Measurements from ENCODE around the gene COL8A2.

COL8A2 gene

DNA sequence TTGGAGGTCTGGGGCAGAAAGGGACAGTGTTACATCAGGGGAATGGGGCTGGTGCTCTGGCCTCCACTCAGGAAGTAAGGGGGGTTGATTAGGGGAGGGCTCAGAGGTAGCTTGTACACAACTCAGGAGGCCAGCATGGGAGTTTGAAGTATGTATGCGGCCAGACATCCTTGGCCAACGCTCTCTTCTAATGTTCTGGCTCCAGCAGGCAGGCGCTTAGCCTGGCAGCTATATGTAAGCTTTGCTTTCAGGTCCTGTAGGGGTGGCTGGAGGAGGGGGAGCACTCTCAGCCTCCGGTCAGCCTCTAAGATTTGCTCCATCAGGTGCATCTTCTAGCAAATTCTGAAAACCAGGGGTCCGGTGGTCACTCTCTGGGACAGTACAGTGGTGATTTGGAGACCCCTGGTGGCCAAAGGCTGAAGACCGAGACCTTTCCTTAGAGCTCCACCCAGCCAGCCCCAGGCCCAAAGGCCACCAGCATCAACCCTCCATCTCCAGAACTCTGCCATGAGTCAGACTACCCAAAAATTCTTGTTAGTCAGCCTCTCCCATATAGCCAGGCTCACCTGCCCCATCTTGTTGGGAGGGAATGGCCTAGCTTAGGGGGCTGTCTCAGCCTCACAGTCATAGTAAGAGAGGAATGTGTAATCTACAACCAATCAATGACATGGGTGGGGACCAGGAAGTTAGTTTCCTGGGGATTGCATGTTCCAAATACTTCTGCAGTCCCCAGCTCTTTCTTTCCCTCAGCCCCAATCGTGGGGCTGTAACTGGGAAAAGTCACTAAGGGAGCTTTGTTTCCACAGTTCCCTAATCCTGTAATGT, 9.7 kb upstream of the COL8A2 start:
- Histone ChIP-seq H3K9ac (ENCODE audit: low read depth, low read length) (no peak overlapping the region), H3K4me3 (ENCODE audit: low read length) (no peak overlapping the region), H3K36me3 (ENCODE audit: insufficient read depth, low read length) (peaks cover 23% of the 10 kb centered on the region), H3K9me3 (ENCODE audit: insufficient read depth, low read depth, low read length) (no peaks in the 10 kb centered on the region), H3K27ac (ENCODE audit: low read depth, low read length) (no peak overlapping the region), H3K27me3 (ENCODE audit: insufficient read depth, low read length) (no peaks in the 10 kb centered on the region), H3K4me1 (ENCODE audit: insufficient read depth, low read length) (peaks cover 4% of the 10 kb centered on the region; the same call in 1 of the 2 replicates)
- 65% methylated on average over 7 of the region's 7 CpGs for WGBS

DNA sequence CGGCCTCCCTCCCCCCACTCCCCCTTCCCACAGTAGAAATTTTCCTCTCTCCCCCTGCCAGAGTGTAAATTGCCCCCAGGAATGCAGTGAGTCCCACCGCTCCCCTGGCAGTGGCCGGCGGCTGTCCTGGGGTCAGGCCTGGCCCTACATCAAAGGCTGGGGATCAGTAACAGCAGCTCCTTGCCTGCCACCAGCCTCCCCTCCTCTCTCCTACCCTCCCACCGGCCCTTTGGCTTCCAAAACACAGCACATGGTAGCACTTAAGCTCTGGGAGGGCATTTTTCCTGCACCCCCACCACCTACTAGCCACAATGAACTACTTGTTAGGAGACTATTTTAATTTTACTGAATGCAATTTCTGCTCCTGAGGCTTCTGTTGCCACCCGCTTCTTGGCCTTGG, 9.0 kb upstream of the COL8A2 start:
- 57% methylated on average over 6 of the region's 6 CpGs for WGBS
- H3K36me3 ChIP-seq (ENCODE audit: insufficient read depth, low read length) = peaks cover 20% of the 10 kb centered on the region

DNA sequence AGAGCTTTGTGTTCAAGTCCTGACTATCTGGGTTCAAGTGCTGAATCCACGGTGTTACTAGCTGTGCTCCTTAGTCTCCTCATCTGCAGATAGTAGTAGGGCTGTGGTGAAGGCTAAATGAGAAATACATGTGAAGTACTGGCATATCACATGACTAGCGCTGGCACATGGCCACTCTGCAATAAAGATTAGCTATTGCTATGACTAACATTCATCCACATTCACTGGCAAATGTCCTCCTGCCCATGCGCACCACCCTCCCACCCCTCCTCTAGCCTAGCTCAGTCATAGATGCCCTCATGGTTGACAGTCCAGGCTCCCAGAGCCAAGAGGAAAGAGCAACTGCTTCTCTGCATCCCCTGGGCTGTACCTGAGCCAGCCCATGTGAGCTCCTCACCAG, 8.5 kb upstream of the COL8A2 start:
- 94% methylated on average over 3 of the region's 3 CpGs for WGBS
- Histone ChIP-seq H3K4me1 (ENCODE audit: insufficient read depth, low read length) (peaks cover 4% of the 10 kb centered on the region; the same call in 1 of the 2 replicates), H3K27me3 (ENCODE audit: insufficient read depth, low read length) (no peaks in the 10 kb centered on the region), H3K9me3 (ENCODE audit: insufficient read depth, low read depth, low read length) (no peaks in the 10 kb centered on the region), H3K9ac (ENCODE audit: low read depth, low read length) (no peak overlapping the region), H3K27ac (ENCODE audit: low read depth, low read length) (no peak overlapping the region), H3K4me3 (ENCODE audit: low read length) (no peak overlapping the region), H3K36me3 (ENCODE audit: insufficient read depth, low read length) (peaks cover 18% of the 10 kb centered on the region)

More for the DNA sequence above, 9.0 kb upstream of the COL8A2 start:
- Histone ChIP-seq H3K9me3 (ENCODE audit: insufficient read depth, low read depth, low read length) (no peaks in the 10 kb centered on the region), H3K4me1 (ENCODE audit: insufficient read depth, low read length) (peaks cover 4% of the 10 kb centered on the region; the same call in 1 of the 2 replicates), H3K4me3 (ENCODE audit: low read length) (no peak overlapping the region), H3K9ac (ENCODE audit: low read depth, low read length) (no peak overlapping the region), H3K27ac (ENCODE audit: low read depth, low read length) (no peak overlapping the region), H3K27me3 (ENCODE audit: insufficient read depth, low read length) (no peaks in the 10 kb centered on the region)

DNA sequence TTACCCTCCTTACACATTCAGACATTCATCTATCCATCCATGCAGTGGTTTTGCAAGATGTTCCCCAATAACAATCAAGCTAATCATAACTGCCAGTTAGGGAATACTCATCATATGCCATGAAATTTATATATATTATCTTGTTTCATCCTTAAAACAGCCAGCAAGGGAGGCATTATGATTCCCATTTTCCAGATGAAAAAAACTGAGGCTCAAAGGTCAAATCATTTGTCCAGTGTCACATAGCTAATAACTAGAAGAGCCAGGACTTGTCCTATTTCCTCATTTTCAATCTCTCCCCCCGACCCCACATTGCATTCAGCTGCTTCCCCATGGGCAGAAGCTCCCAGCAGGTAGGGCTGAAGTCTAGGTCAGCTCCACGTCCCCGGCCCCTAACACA, 7.0 kb upstream of the COL8A2 start:
- peaks cover 4% of the 10 kb centered on the region; the same call in 1 of the 2 replicates for H3K4me1 ChIP-seq (ENCODE audit: insufficient read depth, low read length)
- no peaks in the 10 kb centered on the region for H3K27me3 ChIP-seq (ENCODE audit: insufficient read depth, low read length)
- 87% methylated on average over 3 of the region's 3 CpGs for WGBS
- no peak overlapping the region for H3K4me3 ChIP-seq (ENCODE audit: low read length)
- peaks cover 4% of the 10 kb centered on the region; the same call in 1 of the 2 replicates for H3K36me3 ChIP-seq (ENCODE audit: insufficient read depth, low read length)
- H3K9ac ChIP-seq (ENCODE audit: low read depth, low read length) = no peak overlapping the region
- no peak overlapping the region for H3K27ac ChIP-seq (ENCODE audit: low read depth, low read length)
- H3K9me3 ChIP-seq (ENCODE audit: insufficient read depth, low read depth, low read length) = no peaks in the 10 kb centered on the region

DNA sequence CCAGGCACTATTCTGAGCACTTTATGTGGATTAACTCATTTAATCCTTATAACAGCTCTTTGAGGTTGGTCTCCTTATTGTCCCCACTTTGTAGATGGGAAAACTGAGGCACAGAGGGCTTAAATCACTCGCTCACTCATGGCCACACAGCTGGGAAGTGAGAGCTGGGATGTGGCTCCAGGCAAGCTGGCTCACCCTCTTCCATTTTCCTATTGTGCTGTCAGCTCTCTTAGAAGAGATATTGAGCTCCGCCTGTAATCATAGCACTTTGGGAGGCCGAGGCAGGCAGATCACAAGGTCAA, 3.8 kb upstream of the COL8A2 start:
- Histone ChIP-seq H3K4me1 (ENCODE audit: insufficient read depth, low read length) (no peaks in the 10 kb centered on the region), H3K27ac (ENCODE audit: low read depth, low read length) (no peak overlapping the region), H3K27me3 (ENCODE audit: insufficient read depth, low read length) (peaks cover 27% of the 10 kb centered on the region), H3K9me3 (ENCODE audit: insufficient read depth, low read depth, low read length) (no peaks in the 10 kb centered on the region), H3K9ac (ENCODE audit: low read depth, low read length) (no peak overlapping the region), H3K4me3 (ENCODE audit: low read length) (no peak overlapping the region), H3K36me3 (ENCODE audit: insufficient read depth, low read length) (no peaks in the 10 kb centered on the region)
- 91% methylated on average over 3 of the region's 3 CpGs for WGBS

DNA sequence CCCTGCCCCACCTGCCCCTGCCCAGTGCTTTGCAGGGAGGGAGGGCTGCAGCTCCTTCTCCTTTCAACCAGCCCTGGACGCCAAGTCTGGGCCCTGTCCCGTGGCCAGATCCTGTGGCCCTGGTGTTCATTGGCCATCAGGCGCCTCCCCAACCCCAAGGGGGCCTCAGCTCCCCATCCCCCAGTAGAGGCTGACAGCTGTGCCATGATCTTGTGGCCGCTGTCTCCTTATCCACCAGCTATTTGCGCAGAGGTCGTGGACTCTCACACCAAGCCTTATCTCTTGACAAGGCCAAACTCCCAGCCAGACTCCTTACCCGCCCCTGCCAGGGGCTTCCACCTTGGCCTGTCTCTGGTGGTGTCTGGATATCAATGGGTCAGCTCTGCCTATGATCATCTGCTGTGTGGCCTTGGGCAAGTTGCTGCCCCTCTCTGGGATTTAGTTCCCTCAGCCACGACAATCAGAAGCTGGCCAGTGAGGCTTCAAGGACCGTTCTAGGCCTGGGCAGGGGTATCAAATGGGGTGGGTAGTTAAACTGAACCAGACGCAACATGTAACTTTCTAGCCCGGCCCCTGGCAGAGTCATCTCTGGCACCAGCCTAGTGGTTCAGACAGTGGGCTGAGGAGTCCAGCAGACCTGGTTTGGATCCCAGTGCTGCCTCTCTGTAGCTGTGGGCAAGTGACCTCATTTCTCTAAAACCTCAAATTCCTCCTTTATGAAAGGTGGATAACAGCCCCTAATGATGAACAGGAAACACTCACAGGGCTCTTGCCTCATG, 3.3 kb upstream of the COL8A2 start:
- Histone ChIP-seq H3K9ac (ENCODE audit: low read depth, low read length) (no peak overlapping the region), H3K36me3 (ENCODE audit: insufficient read depth, low read length) (no peaks in the 10 kb centered on the region), H3K9me3 (ENCODE audit: insufficient read depth, low read depth, low read length) (no peaks in the 10 kb centered on the region), H3K4me1 (ENCODE audit: insufficient read depth, low read length) (no peaks in the 10 kb centered on the region), H3K27ac (ENCODE audit: low read depth, low read length) (no peak overlapping the region), H3K27me3 (ENCODE audit: insufficient read depth, low read length) (peaks cover 32% of the 10 kb centered on the region), H3K4me3 (ENCODE audit: low read length) (no peak overlapping the region)
- 86% methylated on average over 11 of the region's 11 CpGs for WGBS

DNA sequence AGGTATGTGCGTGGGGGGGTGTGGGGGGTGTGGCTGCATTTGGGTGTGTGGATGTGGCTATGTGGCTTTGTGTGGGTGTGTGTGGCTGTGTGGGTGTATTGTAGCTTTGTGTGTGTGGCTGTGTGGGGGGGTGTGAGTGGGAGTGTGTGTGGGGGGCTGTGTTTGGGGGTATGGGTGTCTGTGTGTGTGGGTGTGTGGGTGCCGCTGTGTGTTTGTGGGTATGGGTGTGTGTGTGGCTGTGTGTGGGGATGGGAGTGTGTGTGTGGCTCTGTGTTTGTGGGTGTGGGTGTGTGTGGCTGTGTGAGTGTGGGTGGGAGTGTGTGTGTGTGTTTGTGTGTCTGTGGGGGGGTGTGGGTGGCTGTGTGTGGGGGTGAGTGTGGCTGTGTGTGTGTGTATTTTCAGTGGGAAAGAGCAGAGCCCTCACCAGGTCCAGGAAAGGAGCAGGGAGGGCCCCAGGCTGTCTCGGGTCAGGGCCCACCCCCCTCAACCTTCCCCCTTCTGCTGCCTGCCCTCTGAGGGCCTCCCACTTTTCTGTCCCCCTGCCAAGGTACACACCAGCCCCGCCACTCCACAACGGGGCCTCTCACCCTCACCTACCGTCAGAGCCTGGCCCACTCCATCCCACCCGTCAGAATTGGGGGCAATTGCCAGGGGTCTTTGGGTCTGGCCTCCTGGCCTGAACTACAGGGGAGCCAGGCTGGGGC, 1.9 kb upstream of the COL8A2 start:
- H3K9ac ChIP-seq (ENCODE audit: low read depth, low read length) = no peak overlapping the region
- H3K9me3 ChIP-seq (ENCODE audit: insufficient read depth, low read depth, low read length) = no peaks in the 10 kb centered on the region
- H3K27ac ChIP-seq (ENCODE audit: low read depth, low read length) = no peak overlapping the region
- H3K36me3 ChIP-seq (ENCODE audit: insufficient read depth, low read length) = no peaks in the 10 kb centered on the region
- 90% methylated on average over 7 of the region's 7 CpGs for WGBS
- peaks cover 42% of the 10 kb centered on the region for H3K27me3 ChIP-seq (ENCODE audit: insufficient read depth, low read length)
- no peaks in the 10 kb centered on the region for H3K4me1 ChIP-seq (ENCODE audit: insufficient read depth, low read length)
- H3K4me3 ChIP-seq (ENCODE audit: low read length) = no peak overlapping the region

DNA sequence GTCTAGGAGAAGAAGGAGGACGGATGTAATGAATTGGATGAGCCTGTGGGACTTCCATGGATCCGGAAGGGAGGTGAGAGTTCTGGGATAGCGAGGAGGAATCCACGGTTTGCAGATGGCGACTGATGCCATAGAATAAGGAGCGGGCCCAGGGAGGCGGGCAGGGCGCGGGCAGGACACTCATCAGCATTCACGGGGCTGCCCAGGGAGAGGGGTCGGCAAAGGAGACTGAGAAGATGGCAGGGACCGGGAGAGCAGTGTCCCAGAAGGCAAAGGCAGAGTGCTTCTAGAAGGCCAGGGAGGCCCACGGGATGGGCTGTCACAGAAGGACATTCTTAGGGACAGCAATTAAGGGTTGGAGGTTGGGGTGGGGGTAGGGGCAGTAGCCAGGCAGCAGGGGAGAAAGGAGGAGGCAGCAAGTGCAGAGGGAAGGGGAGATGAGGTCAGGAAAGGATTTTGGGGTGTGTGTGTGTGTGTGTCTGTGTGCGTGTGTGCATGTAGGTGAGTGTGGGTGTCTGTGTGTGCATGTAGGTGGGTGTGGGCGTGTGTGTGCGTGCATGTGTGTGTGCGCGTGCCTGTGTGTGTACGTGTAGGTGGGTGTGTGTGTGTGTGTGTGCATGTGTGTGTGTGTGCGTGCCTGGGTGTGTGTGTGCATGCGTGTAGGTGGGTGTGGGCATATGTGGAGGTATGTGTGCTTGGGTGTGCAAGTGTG, 1.1 kb upstream of the COL8A2 start:
- H3K4me3 ChIP-seq (ENCODE audit: low read length) = no peak overlapping the region
- no peaks in the 10 kb centered on the region for H3K9me3 ChIP-seq (ENCODE audit: insufficient read depth, low read depth, low read length)
- peaks cover 42% of the 10 kb centered on the region for H3K27me3 ChIP-seq (ENCODE audit: insufficient read depth, low read length)
- H3K9ac ChIP-seq (ENCODE audit: low read depth, low read length) = no peak overlapping the region
- H3K27ac ChIP-seq (ENCODE audit: low read depth, low read length) = no peak overlapping the region
- H3K36me3 ChIP-seq (ENCODE audit: insufficient read depth, low read length) = no peaks in the 10 kb centered on the region
- WGBS = 82% methylated on average over 21 of the region's 21 CpGs
- H3K4me1 ChIP-seq (ENCODE audit: insufficient read depth, low read length) = no peaks in the 10 kb centered on the region

DNA sequence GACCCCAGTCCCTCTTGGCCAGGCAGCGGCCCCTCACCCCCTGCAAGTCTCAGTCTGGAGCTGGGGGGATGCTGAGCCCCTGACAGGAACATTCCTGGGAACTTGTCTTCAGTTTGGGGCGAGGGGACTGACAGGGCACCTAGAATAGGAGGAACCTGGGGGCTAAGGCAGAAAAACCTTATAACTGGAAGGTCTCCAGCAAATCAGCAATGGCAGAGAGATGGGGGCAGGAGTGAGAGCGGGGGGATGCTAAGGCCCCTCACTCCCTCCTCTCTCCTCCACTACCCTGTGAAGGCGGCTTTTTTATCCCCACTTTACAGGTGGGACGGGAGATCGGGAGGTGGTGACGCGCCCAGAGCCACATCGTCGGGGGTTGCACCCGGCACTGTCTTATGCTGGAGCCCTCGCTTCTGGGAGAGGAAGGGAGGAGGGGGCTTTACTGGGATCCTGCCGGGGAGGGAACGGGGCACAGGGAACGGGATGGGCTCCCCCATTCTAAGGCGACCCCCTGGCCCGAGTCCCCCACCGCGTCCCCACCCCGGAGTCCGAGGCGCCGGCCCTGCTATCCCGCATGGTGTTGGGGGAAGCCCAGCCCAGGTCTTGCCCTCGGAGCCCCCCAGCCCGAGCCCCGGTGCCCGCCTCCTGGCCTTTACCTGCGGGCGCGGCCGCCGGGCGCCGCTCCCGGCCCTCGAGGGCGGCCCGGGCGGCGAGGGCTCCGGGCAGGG, 456 bp downstream of the COL8A2 start:
- no peaks in the 10 kb centered on the region for H3K36me3 ChIP-seq (ENCODE audit: insufficient read depth, low read length)
- no peak overlapping the region for H3K27ac ChIP-seq (ENCODE audit: low read depth, low read length)
- peaks cover 42% of the 10 kb centered on the region for H3K27me3 ChIP-seq (ENCODE audit: insufficient read depth, low read length)
- H3K9ac ChIP-seq (ENCODE audit: low read depth, low read length) = no peak overlapping the region
- peak overlapping the region; percentile 46 for H3K4me3 ChIP-seq (ENCODE audit: low read length)
- WGBS = 13% methylated on average over 41 of the region's 42 CpGs
- no peaks in the 10 kb centered on the region for H3K4me1 ChIP-seq (ENCODE audit: insufficient read depth, low read length)
- no peaks in the 10 kb centered on the region for H3K9me3 ChIP-seq (ENCODE audit: insufficient read depth, low read depth, low read length)

DNA sequence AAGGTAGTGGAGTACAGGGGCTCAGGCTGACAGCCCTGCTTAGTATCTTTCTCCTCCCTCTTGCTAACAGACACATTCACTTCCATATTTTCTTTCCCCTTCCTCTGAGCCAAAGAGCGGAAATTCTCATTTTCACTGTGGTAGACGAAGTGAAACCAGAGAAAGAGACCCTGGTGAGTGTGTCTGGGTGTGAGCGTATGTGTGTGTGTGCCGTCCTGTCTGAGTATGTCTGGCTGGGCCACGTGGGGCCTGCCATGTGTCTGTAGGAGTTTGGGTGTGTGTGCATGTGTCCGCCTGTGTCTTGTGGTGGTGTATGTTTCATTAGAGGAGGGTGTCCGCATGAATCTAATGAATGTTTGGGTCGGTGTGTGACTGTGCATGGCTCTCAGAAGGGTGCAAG, 1.7 kb downstream of the COL8A2 start:
- Histone ChIP-seq H3K9ac (ENCODE audit: low read depth, low read length) (no peak overlapping the region), H3K27me3 (ENCODE audit: insufficient read depth, low read length) (peaks cover 42% of the 10 kb centered on the region), H3K4me3 (ENCODE audit: low read length) (no peak overlapping the region), H3K36me3 (ENCODE audit: insufficient read depth, low read length) (no peaks in the 10 kb centered on the region), H3K9me3 (ENCODE audit: insufficient read depth, low read depth, low read length) (no peaks in the 10 kb centered on the region), H3K27ac (ENCODE audit: low read depth, low read length) (no peak overlapping the region), H3K4me1 (ENCODE audit: insufficient read depth, low read length) (no peaks in the 10 kb centered on the region)
- 84% methylated on average over 8 of the region's 8 CpGs for WGBS
